SU-DHL-6 (cell line): ENCODE measurements around the gene TMCC3.

Experiments used
- CTCF ChIP-seq: fragments of 200-600 bp; sonication (generic); IDR thresholded peaks from one replicate; pipeline ENCODE4 v1.5.1; 2017; ENCODE audit warnings: antibody characterized with exemption, mild to moderate bottlenecking, low read length, moderate library complexity; ENCODE audit not compliant: insufficient read depth, poor library complexity, severe bottlenecking
- EZH2phosphoT487 ChIP-seq: fragments of 200-600 bp; sonication (generic), shearing (Covaris generic); conservative IDR thresholded peaks from 2 replicates; pipeline ENCODE4 v1.6.1; 2018; ENCODE audit warnings: mild to moderate bottlenecking, antibody characterized with exemption, low read length, moderate library complexity, mixed read lengths

- TF ChIP-seq EZH2phosphoT487 (no peak), CTCF (no peak)
Measured at GRCh38 chr12:94553130-94553519, 97.2 kb downstream of the TMCC3 start.
